ENCODE measurements around the gene METTL17.
A peak's percentile ranks its signal among the peaks of the same experiment; 100 is the strongest.
"Not testable (repeated sequence)": the region's sequence is repeated elsewhere in the genome, so short reads cannot be mapped to it uniquely, and the experiment has no call there.

METTL17 gene

GRCh38 chr14:20980906-20981305 lies 8.9 kb upstream of the METTL17 start:
- no peak overlapping the region for H3K4me3 ChIP-seq (ENCODE audit: low read length)
- TF ChIP-seq ZNF274 (IDR thresholded peaks at IDR 0.05; ENCODE audit: low read depth, low read length) = no peak

GRCh38 chr14:20982646-20983369 lies 7.0 kb upstream of the METTL17 start:
- TF ChIP-seq ZNF274 (IDR thresholded peaks at IDR 0.05; ENCODE audit: low read depth, low read length) = no peak
- no peak overlapping the region for H3K4me3 ChIP-seq (ENCODE audit: low read length)

- H3K4me3 ChIP-seq (ENCODE audit: low read length) = not testable (repeated sequence)
These were observed 4.1 kb upstream of the METTL17 start for GRCh38 chr14:20985650-20986049.

GRCh38 chr14:20986811-20987210 lies 3.0 kb upstream of the METTL17 start:
- TF ChIP-seq ZNF274 (IDR thresholded peaks at IDR 0.05; ENCODE audit: low read depth, low read length) = no peak
- H3K4me3 ChIP-seq (ENCODE audit: low read length) = no peak overlapping the region

- TF ChIP-seq ZNF274 (IDR thresholded peaks at IDR 0.05; ENCODE audit: low read depth, low read length) = no peak
- peak overlapping the region; percentile 9; the same call in 1 of the 2 replicates for H3K4me3 ChIP-seq (ENCODE audit: low read length)
These were observed 886 bp upstream of the METTL17 start for GRCh38 chr14:20988717-20989470.

- no peak for TF ChIP-seq ZNF274 (IDR thresholded peaks at IDR 0.05; ENCODE audit: low read depth, low read length)
- H3K4me3 ChIP-seq (ENCODE audit: low read length) = peak overlapping the region; percentile 9; the same call in 1 of the 2 replicates
These were observed 351 bp upstream of the METTL17 start for GRCh38 chr14:20989471-20989786.

GRCh38 chr14:20996521-20996920 lies 6.7 kb downstream of the METTL17 start:
- TF ChIP-seq ZNF274 (IDR thresholded peaks at IDR 0.05; ENCODE audit: low read depth, low read length) = no peak
- H3K4me3 ChIP-seq (ENCODE audit: low read length) = no peak overlapping the region

GRCh38 chr14:20997115-20997514 lies 7.3 kb downstream of the METTL17 start:
- H3K4me3 ChIP-seq (ENCODE audit: low read length) = no peak overlapping the region
- no peak for TF ChIP-seq ZNF274 (IDR thresholded peaks at IDR 0.05; ENCODE audit: low read depth, low read length)

GRCh38 chr14:20997564-20997963 lies 7.8 kb downstream of the METTL17 start:
- no peak overlapping the region for H3K4me3 ChIP-seq (ENCODE audit: low read length)
- TF ChIP-seq ZNF274 (IDR thresholded peaks at IDR 0.05; ENCODE audit: low read depth, low read length) = no peak

- no peak overlapping the region for H3K4me3 ChIP-seq (ENCODE audit: low read length)
- no peak for TF ChIP-seq ZNF274 (IDR thresholded peaks at IDR 0.05; ENCODE audit: low read depth, low read length)
These were observed 8.4 kb downstream of the METTL17 start for GRCh38 chr14:20998139-20998538.

- H3K4me3 ChIP-seq (ENCODE audit: low read length) = no peak within 1 kb of the TSS
These were observed 9.0 kb downstream of the METTL17 start, which contains the start of gene SLC39A2 for GRCh38 chr14:20998674-20999366. Gene SLC39A2 (plus strand): TSS chr14:20999293. CDS start chr14:20999447, 154 bp downstream.

GRCh38 chr14:20999591-20999990 lies 9.8 kb downstream of the METTL17 start:
- no peak for TF ChIP-seq ZNF274 (IDR thresholded peaks at IDR 0.05; ENCODE audit: low read depth, low read length)
- no peak overlapping the region for H3K4me3 ChIP-seq (ENCODE audit: low read length)

More at GRCh38 chr14:20998674-20999366, 9.0 kb downstream of the METTL17 start, which contains the start of gene SLC39A2:
- no peak for TF ChIP-seq ZNF274 (IDR thresholded peaks at IDR 0.05; ENCODE audit: low read depth, low read length)

- no peak overlapping the region for H3K4me3 ChIP-seq (ENCODE audit: low read length)
- TF ChIP-seq ZNF274 (IDR thresholded peaks at IDR 0.05; ENCODE audit: low read depth, low read length) = no peak
These were observed 11.4 kb downstream of the METTL17 start for GRCh38 chr14:21001218-21001617.

GRCh38 chr14:21003788-21004346 lies 14.1 kb downstream of the METTL17 start:
- TF ChIP-seq ZNF274 (IDR thresholded peaks at IDR 0.05; ENCODE audit: low read depth, low read length) = no peak
- H3K4me3 ChIP-seq (ENCODE audit: low read length) = no peak overlapping the region

GRCh38 chr14:21009721-21010120 lies 19.9 kb downstream of the METTL17 start:
- not testable (repeated sequence) for H3K4me3 ChIP-seq (ENCODE audit: low read length)

Data from GM08714 (cell line).